K562 (cell line): ENCODE measurements around the gene CISD3. TPM values are rescaled to one million over a fixed set of nuclear protein-coding genes. Genes with fewer than 3 reads are reported as not detected.

Experiments used
- IRF2 ChIP-seq: sonication (generic); formaldehyde crosslinking; IDR thresholded peaks from 2 replicates; pipeline ENCODE4 v1.8.1; 2022; ENCODE audit warnings: mild to moderate bottlenecking, missing genetic modification reagents
- MAFK ChIP-seq: IDR thresholded peaks from 2 replicates; pipeline ENCODE4 v1.6.1; 2011; ENCODE audit warnings: low read length, improper control_type of control experiment
- MGA ChIP-seq: fragments of 450-650 bp; IDR thresholded peaks from 2 replicates; pipeline ENCODE4 v1.6.1; 2016; ENCODE audit warnings: mild to moderate bottlenecking, moderate library complexity
- POLR2AphosphoS5 ChIP-seq: IDR thresholded peaks from 2 replicates; pipeline ENCODE4 v1.6.1; 2011; ENCODE audit warnings: mild to moderate bottlenecking, low read depth, low read length, moderate library complexity; ENCODE audit not compliant: control insufficient read depth, insufficient read depth
- TRIM28 ChIP-seq: fragments of 450-650 bp; IDR thresholded peaks from 2 replicates; pipeline ENCODE4 v1.6.1; 2017
- ZBTB12 ChIP-seq: fragments of 250-450 bp; sonication (Bioruptor Pico); IDR thresholded peaks from 2 replicates; pipeline ENCODE4 v1.4.0; 2020
- ZNF224 ChIP-seq: sonication (generic); formaldehyde crosslinking; IDR thresholded peaks from 2 replicates; pipeline ENCODE4 v1.8.0; 2022; ENCODE audit warnings: mild to moderate bottlenecking, missing genetic modification reagents
- ZNF277 ChIP-seq: fragments of 250-450 bp; sonication (Bioruptor Pico); IDR thresholded peaks from 2 replicates; pipeline ENCODE4 v1.8.0; 2022; ENCODE audit warnings: inconsistent platforms, mild to moderate bottlenecking, moderate library complexity, borderline replicate concordance
- polyA plus RNA-seq, 8 experiments: library from polyadenylated mRNA; depleted of rRNA in 4 of 8; stranded (reverse) in 5 of 8; unstranded in 3 of 8; fragments of >200 nt; fragmentation: Nextera tagmentation in 2 of 8; fragmentation: Illumina TruSeq in 1 of 8; extraction: Ambion mirVana in 2 of 8; extraction: Trizol in 1 of 8; gene quantifications; 2 replicates each; pipeline versions ENCODE4 v1.2.1 to v1.2.3, GENCODE V29; 2011 to 2014; ENCODE audit warnings: inconsistent platforms in 1 of 8, missing spikeins in 1 of 8
- total RNA-seq, 7 experiments: library from RNA; depleted of rRNA in 6 of 7; stranded (reverse); fragments of >200 nt in 6 of 7; fragmentation: Illumina TruSeq in 2 of 7; extraction: Trizol in 2 of 7; gene quantifications; 2 replicates each; pipeline versions ENCODE4 v1.2.1 to v1.2.3, GENCODE V29; 2011 to 2021; ENCODE audit warnings: low replicate concordance in 1 of 7

Gene CISD3
- total and polyA plus RNA-seq, 9 of the 15 experiments (the other 6 are each of a cell fraction or from before 2014, with no cell fraction given) = 5.0 to 60.7 (median 15.7) TPM

DNA sequence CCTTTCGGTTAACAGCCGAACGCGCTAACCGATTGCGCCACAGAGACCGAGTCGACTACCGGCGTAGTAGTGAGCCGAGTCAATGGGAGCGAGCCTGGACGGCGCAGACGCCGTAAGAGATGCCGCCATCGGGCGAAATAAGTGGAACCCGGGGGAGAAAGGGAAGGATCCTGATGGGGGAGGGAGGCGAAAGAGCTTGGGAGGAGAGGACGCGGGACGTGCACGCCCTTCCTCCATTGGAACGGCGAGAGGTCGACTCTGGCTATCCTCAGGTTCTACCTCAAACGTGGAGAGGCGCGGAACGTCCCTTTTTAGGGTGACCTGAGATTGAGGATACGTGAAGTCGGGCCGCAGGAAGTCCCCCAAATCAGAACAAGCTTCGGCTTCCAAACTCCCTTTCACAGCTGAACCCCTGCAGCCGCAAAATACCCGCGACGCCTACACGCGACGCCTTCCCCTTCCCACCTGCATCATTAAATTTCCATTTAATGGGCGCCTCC, 21.7 kb downstream of the CISD3 start (continued):
- TF ChIP-seq ZNF224 (CRISPR knock-in tag) (no peak), MGA (no peak), MAFK (no peak), ZBTB12 (CRISPR knock-in tag) (no peak), IRF2 (no peak), ZNF277 (CRISPR knock-in tag) (no peak), POLR2AphosphoS5 (0 out of 2 replicates have a peak, but pooled peaks have one; percentile 30), TRIM28 (no peak)
